Psoas muscle (tissue), 8 donors: Measurements from ENCODE around the gene FAM111B. TPM values are rescaled to one million over a fixed set of nuclear protein-coding genes. Genes with fewer than 3 reads are reported as not detected.

Source experiments
- ATAC-seq, 4 donors: fragments of 200-7000 bp; cut with Tn5 transposase; one replicate each; pipeline ENCODE4 v1.9.1; 2020; ENCODE audit warnings: moderate library complexity in 3 of 4, mild to moderate bottlenecking in 2 of 4
- DNase-seq, 2 donors: peaks; one replicate each; pipeline ENCODE4 v3.0.0-alpha.2; 2020
- H3K27ac ChIP-seq: fragments of 200-600 bp; one replicate; pipeline ENCODE4 v1.8.0; 2022
- H3K27me3 ChIP-seq, 3 donors: fragments of 200-600 bp in 1 of 3; one replicate each; pipeline versions ENCODE4 v1.6.1 to v1.8.0; 2013 to 2022; ENCODE audit warnings: low read length in 2 of 3, mild to moderate bottlenecking in 2 of 3, moderate library complexity in 1 of 3; ENCODE audit not compliant: insufficient read depth in 3 of 3
- H3K36me3 ChIP-seq, 2 donors: fragments of 200-600 bp in 1 of 2; one replicate each; pipeline versions ENCODE4 v1.6.1 to v1.8.0; 2013 to 2022; ENCODE audit warnings: low read depth in 1 of 2, mild to moderate bottlenecking in 1 of 2, moderate library complexity in 1 of 2; ENCODE audit not compliant: insufficient read depth in 1 of 2
- H3K4me1 ChIP-seq: fragments of 200-600 bp; one replicate; pipeline ENCODE4 v1.8.0; 2022
- H3K4me3 ChIP-seq: fragments of 200-600 bp; one replicate; pipeline ENCODE4 v1.8.0; 2022; ENCODE audit warnings: mild to moderate bottlenecking
- H3K9me3 ChIP-seq: fragments of 200-600 bp; one replicate; pipeline ENCODE4 v1.8.0; 2022
- CTCF ChIP-seq: fragments of 200-600 bp; IDR thresholded peaks from one replicate; pipeline ENCODE4 v1.8.0; 2022; ENCODE audit warnings: antibody characterized with exemption
- WGBS, 3 donors: extraction: QIAGEN DNeasy Blood & Tissue Kit; methylation state at CpG; one replicate each; pipeline versions ENCODE4 v1.1.6 to v1.1.7; 2013; 5-methylcytosine and 5-hydroxymethylcytosine counted together
- intact Hi-C, 2 donors: fragments of 100-400 bp; cut with DNase I; formaldehyde crosslinking; loops; one replicate each; pipeline versions ENCODE4 v1.11.0 to v1.14.2; 2022
- polyA plus RNA-seq, 3 donors: library from polyadenylated mRNA; stranded (reverse); fragments of 200-250 nt; gene quantifications; one replicate each; pipeline ENCODE4 v1.2.3, GENCODE V29; 2013
- total RNA-seq, 4 donors: library from RNA; stranded (reverse); fragmentation: NEBNext Ultra II Directional in 2 of 4; extraction: Animal tissue kit (Norgen Biotek cat#: 25700) in 2 of 4; gene quantifications; one replicate each; pipeline versions ENCODE4 v1.2.1 to v1.2.4, GENCODE V29; 2021 to 2023
- donor health status: healthy with polysubstance abuse.
- donor health status: DM: no; HTN: no; CAD: no; lungs with moderate emphysema.
- donor health status: Bipolar disorder and iron deficiency.
- donor health status: healthy.
- donor health status: DM: yes; HTN: yes; CAD: no.
- donor health status: DM: no; HTN: no; CAD: no.
- donor health status: DM: no; HTN: no; CAD: no.
- donor health status: DM: yes; HTN: yes; CAD: no.

FAM111B gene
- total and polyA plus RNA-seq, 7 donors: 0.01 to 0.09 (median 0.05) TPM; not detected in 2

- intact Hi-C loops: loop anchor here (5.0 to 10.0 kb wide), 2 partner anchors 86 to 484 kb away; no protein-coding TSS in a partner anchor
- ATAC-seq (no peak), DNase-seq (no peak)
- Histone ChIP-seq H3K27ac (no peak overlapping the region), H3K4me3 (no peak overlapping the region), H3K27me3 (peaks cover 0 to under 1% (median 0%) of the 10 kb centered on the region in 3 donors), H3K9me3 (no peaks in the 10 kb centered on the region), H3K4me1 (no peaks in the 10 kb centered on the region), H3K36me3 (no peaks in the 10 kb centered on the region)
- 49 to 65% (median 56%) methylated on average over 2 of the region's 2 CpGs for whole genome bisulfite sequencing, 3 donors
- TF ChIP-seq CTCF: no peak
Measured at GRCh38 chr11:59138643-59139042, 31.6 kb downstream of the FAM111B start.

- intact Hi-C loops: no loop called here
- no peak for ATAC-seq
Measured at GRCh38 chr11:59141191-59141590, 34.2 kb downstream of the FAM111B start.

GRCh38 chr11:59141673-59142460, 34.8 kb downstream of the FAM111B start:
- peak overlapping the region; percentile 91 for H3K4me3 ChIP-seq
- ATAC-seq (no peak), DNase-seq (no peak)
- H3K4me1 ChIP-seq: peaks cover 12% of the 10 kb centered on the region
- no peaks in the 10 kb centered on the region for H3K36me3 ChIP-seq
- H3K27me3 ChIP-seq: no peaks in the 10 kb centered on the region
- peak overlapping the region; percentile 80 for H3K27ac ChIP-seq
- H3K9me3 ChIP-seq: no peaks in the 10 kb centered on the region
- WGBS, 3 donors: 0 to 2% (median 2%) methylated on average over 3 of the region's 3 CpGs
- no peak for TF ChIP-seq CTCF
- intact Hi-C loops: no loop called here

More at GRCh38 chr11:59141191-59141590, 34.2 kb downstream of the FAM111B start:
- H3K27me3 ChIP-seq: no peaks in the 10 kb centered on the region
- WGBS, 3 donors: 91 to 97% (median 92%) methylated on average over 4 of the region's 4 CpGs
- TF ChIP-seq CTCF: no peak
- H3K4me3 ChIP-seq: no peak overlapping the region
- DNase-seq: no peak
- H3K9me3 ChIP-seq: no peaks in the 10 kb centered on the region
- H3K27ac ChIP-seq: no peak overlapping the region
- H3K36me3 ChIP-seq: no peaks in the 10 kb centered on the region
- H3K4me1 ChIP-seq: peaks cover 12% of the 10 kb centered on the region

GRCh38 chr11:59142530-59143507, 35.8 kb downstream of the FAM111B start, which contains the start of gene FAM111A:
Gene FAM111A, plus strand, starts transcription at chr11:59142856. Its CDS starts 6,017 bp downstream, at chr11:59148873.
- Histone ChIP-seq H3K4me3 (peak within 1 kb of the TSS; percentile 91), H3K27me3 (no peaks in the 10 kb centered on the region), H3K4me1 (peaks cover 12% of the 10 kb centered on the region), H3K9me3 (no peaks in the 10 kb centered on the region), H3K36me3 (no peaks in the 10 kb centered on the region), H3K27ac (peak within 1 kb of the TSS; percentile 80)
- WGBS, 3 donors: 0 to 1% (median 0%) methylated on average over 50 of the region's 50 CpGs
- TF ChIP-seq CTCF: no peak
- ATAC-seq (peak; percentile 84 to 88 (median 87)), DNase-seq (peak; percentile 85 to 89)
- intact Hi-C loops: no loop called here
